K562 (cell line): ENCODE results near the gene TSPOAP1.

Experiments
- CBFA2T2 ChIP-seq: fragments of 450-650 bp; conservative IDR thresholded peaks from 2 replicates; pipeline ENCODE4 v1.6.1; 2017; ENCODE audit warnings: mild to moderate bottlenecking
- MAFF ChIP-seq: IDR thresholded peaks from 2 replicates; pipeline ENCODE4 v1.6.1; 2012; ENCODE audit warnings: low read length, improper control_type of control experiment
- MEF2D ChIP-seq: conservative IDR thresholded peaks from 2 replicates; pipeline ENCODE4 v1.6.1; 2016; ENCODE audit warnings: low read depth, missing genetic modification characterization, missing compliant biosample characterization
- MYNN ChIP-seq, 2 experiments: sonication (generic); formaldehyde crosslinking in 1 of 2; IDR thresholded peaks; 2 replicates each; pipeline versions ENCODE4 v1.5.0 to v1.6.1; 2016 to 2020; ENCODE audit warnings: antibody characterized with exemption in 1 of 2, missing genetic modification reagents in 1 of 2
- NFE2L1 ChIP-seq: fragments of 450-650 bp; IDR thresholded peaks from 2 replicates; pipeline ENCODE4 v1.6.1; 2016; ENCODE audit warnings: missing genetic modification characterization, low read depth, mild to moderate bottlenecking, missing compliant biosample characterization, moderate library complexity, borderline replicate concordance
- NFRKB ChIP-seq: fragments of 450-650 bp; IDR thresholded peaks from 2 replicates; pipeline ENCODE4 v1.6.1; 2016; ENCODE audit warnings: low read depth
- NFYB ChIP-seq: IDR thresholded peaks from 2 replicates; pipeline ENCODE4 v1.6.1; 2011; ENCODE audit warnings: mild to moderate bottlenecking, moderate library complexity; ENCODE audit not compliant: insufficient read length; ENCODE audit errors: extremely low read depth
- NRF1 ChIP-seq, 2 experiments: fragments of 450-650 bp; IDR thresholded peaks in 1 of 2; conservative IDR thresholded peaks in 1 of 2; 2 replicates each; pipeline ENCODE4 v1.6.1; 2014; ENCODE audit warnings: mild to moderate bottlenecking in 2 of 2
- PHF20 ChIP-seq: fragments of 450-650 bp; IDR thresholded peaks from 2 replicates; pipeline ENCODE4 v1.6.1; 2018; ENCODE audit not compliant: partially characterized antibody
- SIN3B ChIP-seq: fragments of 450-650 bp; IDR thresholded peaks from 2 replicates; pipeline ENCODE4 v1.6.1; 2017; ENCODE audit warnings: low read depth, mild to moderate bottlenecking, moderate library complexity
- ZNF24 ChIP-seq: fragments of 450-650 bp; IDR thresholded peaks from 2 replicates; pipeline ENCODE4 v1.6.1; 2016
- TF ChIP-seq, protein P1 (sequence below): sonication (generic); formaldehyde crosslinking; IDR thresholded peaks from 2 replicates; pipeline ENCODE4 v1.8.1; 2023; ENCODE audit warnings: mild to moderate bottlenecking, missing genetic modification reagents

- TF ChIP-seq MEF2D = no peak
- no peak for TF ChIP-seq NFE2L1 (tag)
- TF ChIP-seq CBFA2T2 = no peak
- no peak for TF ChIP-seq SIN3B
- no peak for TF ChIP-seq MYNN (IDR thresholded peaks at IDR 0.05)
- no peak for TF ChIP-seq MYNN (CRISPR knock-in tag; IDR thresholded peaks at IDR 0.05)
- no peak for TF ChIP-seq ZNF24
- TF ChIP-seq NFYB = no peak
- TF ChIP-seq MAFF = no peak
- no peak for TF ChIP-seq NRF1 (conservative IDR thresholded peaks at IDR 0.05 in 1 of 2, IDR thresholded peaks at IDR 0.05 in 1 of 2)
- TF ChIP-seq NFRKB = no peak
- no peak for TF ChIP-seq PHF20
- TF ChIP-seq, protein P1, sequence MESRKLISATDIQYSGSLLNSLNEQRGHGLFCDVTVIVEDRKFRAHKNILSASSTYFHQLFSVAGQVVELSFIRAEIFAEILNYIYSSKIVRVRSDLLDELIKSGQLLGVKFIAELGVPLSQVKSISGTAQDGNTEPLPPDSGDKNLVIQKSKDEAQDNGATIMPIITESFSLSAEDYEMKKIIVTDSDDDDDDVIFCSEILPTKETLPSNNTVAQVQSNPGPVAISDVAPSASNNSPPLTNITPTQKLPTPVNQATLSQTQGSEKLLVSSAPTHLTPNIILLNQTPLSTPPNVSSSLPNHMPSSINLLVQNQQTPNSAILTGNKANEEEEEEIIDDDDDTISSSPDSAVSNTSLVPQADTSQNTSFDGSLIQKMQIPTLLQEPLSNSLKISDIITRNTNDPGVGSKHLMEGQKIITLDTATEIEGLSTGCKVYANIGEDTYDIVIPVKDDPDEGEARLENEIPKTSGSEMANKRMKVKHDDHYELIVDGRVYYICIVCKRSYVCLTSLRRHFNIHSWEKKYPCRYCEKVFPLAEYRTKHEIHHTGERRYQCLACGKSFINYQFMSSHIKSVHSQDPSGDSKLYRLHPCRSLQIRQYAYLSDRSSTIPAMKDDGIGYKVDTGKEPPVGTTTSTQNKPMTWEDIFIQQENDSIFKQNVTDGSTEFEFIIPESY (CRISPR knock-in tag) = no peak
These were observed 26.2 kb downstream of the TSPOAP1 start for GRCh38 chr17:58302171-58302918.
